HepG2 (cell line): ENCODE results near the gene TFAP2E. TPM values are rescaled to one million over a fixed set of nuclear protein-coding genes. Genes with fewer than 3 reads are reported as not detected.

ENCODE experiments used
- CREB1 ChIP-seq, 2 experiments: fragments of 450-650 bp in 1 of 2; IDR thresholded peaks; 2 replicates each; pipeline ENCODE4 v1.6.1; 2016 to 2017; ENCODE audit warnings: control low read depth in 1 of 2, mild to moderate bottlenecking in 1 of 2, missing compliant biosample characterization in 1 of 2, missing genetic modification characterization in 1 of 2
- ETV5 ChIP-seq: IDR thresholded peaks from 2 replicates; pipeline ENCODE4 v1.6.1; 2018; ENCODE audit warnings: missing biosample characterization, missing genetic modification reagents, inconsistent platforms, borderline replicate concordance
- GTF2F1 ChIP-seq: fragments of 150-350 bp; IDR thresholded peaks from 2 replicates; pipeline ENCODE4 v1.6.1; 2014; ENCODE audit warnings: low read length
- KDM2A ChIP-seq: sonication (generic); formaldehyde crosslinking; IDR thresholded peaks from 2 replicates; pipeline ENCODE4 v1.4.0; 2020; ENCODE audit warnings: low read depth, missing genetic modification reagents, borderline replicate concordance
- KMT2B ChIP-seq: IDR thresholded peaks from 2 replicates; pipeline ENCODE4 v1.6.1; 2016; ENCODE audit warnings: missing genetic modification reagents, missing compliant biosample characterization
- LCORL ChIP-seq, 2 experiments: fragments of 450-650 bp in 1 of 2; sonication (generic) in 1 of 2; formaldehyde crosslinking in 1 of 2; IDR thresholded peaks; 2 replicates each; pipeline versions ENCODE4 v1.5.0 to v1.6.1; 2017 to 2020; ENCODE audit warnings: antibody characterized with exemption in 1 of 2, missing genetic modification reagents in 1 of 2
- PITX1 ChIP-seq: sonication (generic); formaldehyde crosslinking; IDR thresholded peaks from 2 replicates; pipeline ENCODE4 v1.5.1; 2020; ENCODE audit warnings: mild to moderate bottlenecking, missing genetic modification reagents
- POGZ ChIP-seq: sonication (generic); formaldehyde crosslinking; IDR thresholded peaks from 2 replicates; pipeline ENCODE4 v1.4.0; 2020; ENCODE audit warnings: mild to moderate bottlenecking, missing genetic modification reagents
- PTBP1 ChIP-seq: fragments of 200-400 bp; formaldehyde crosslinking; IDR thresholded peaks from 2 replicates; pipeline ENCODE4 v1.6.1; 2018; ENCODE audit warnings: low read length, low read depth; ENCODE audit not compliant: poor library complexity, severe bottlenecking
- REL ChIP-seq: sonication (generic); formaldehyde crosslinking; conservative IDR thresholded peaks from 2 replicates; pipeline ENCODE4 v1.8.0; 2022; ENCODE audit warnings: mild to moderate bottlenecking, missing genetic modification reagents, moderate library complexity
- SSRP1 ChIP-seq: IDR thresholded peaks from 2 replicates; pipeline ENCODE4 v1.6.1; 2016; ENCODE audit warnings: control low read depth
- THAP11 ChIP-seq: IDR thresholded peaks from 2 replicates; pipeline ENCODE4 v1.6.1; 2016; ENCODE audit warnings: missing biosample characterization, missing genetic modification reagents
- XRCC5 ChIP-seq: fragments of 200-400 bp; formaldehyde crosslinking; optimal IDR thresholded peaks from 2 replicates; pipeline ENCODE3; 2017; ENCODE audit warnings: mild to moderate bottlenecking, low read length
- YEATS2 ChIP-seq: sonication (generic); formaldehyde crosslinking; IDR thresholded peaks from 2 replicates; pipeline ENCODE4 v1.4.0; 2020; ENCODE audit warnings: missing genetic modification reagents, borderline replicate concordance
- ZBTB25 ChIP-seq: IDR thresholded peaks from 2 replicates; pipeline ENCODE4 v1.6.1; 2018; ENCODE audit warnings: missing genetic modification reagents
- ZFP37 ChIP-seq: sonication (generic); formaldehyde crosslinking; IDR thresholded peaks from 2 replicates; pipeline ENCODE4 v1.4.0; 2020; ENCODE audit warnings: missing genetic modification reagents, borderline replicate concordance
- ZNF10 ChIP-seq: sonication (generic); formaldehyde crosslinking; IDR thresholded peaks from 2 replicates; pipeline ENCODE4 v1.4.0; 2020; ENCODE audit warnings: mild to moderate bottlenecking, low read depth, missing genetic modification reagents, borderline replicate concordance
- ZNF18 ChIP-seq: sonication (generic); formaldehyde crosslinking; IDR thresholded peaks from 2 replicates; pipeline ENCODE4 v1.8.0; 2022; ENCODE audit warnings: mild to moderate bottlenecking, missing genetic modification reagents; ENCODE audit not compliant: insufficient replicate concordance
- ZNF616 ChIP-seq: sonication (generic); formaldehyde crosslinking; IDR thresholded peaks from 2 replicates; pipeline ENCODE4 v1.5.0; 2020; ENCODE audit warnings: low read depth, mild to moderate bottlenecking, missing genetic modification reagents
- ZNF639 ChIP-seq: conservative IDR thresholded peaks from 2 replicates; pipeline ENCODE4 v1.6.1; 2018; ENCODE audit warnings: missing genetic modification reagents
- ZNF704 ChIP-seq: sonication (generic); formaldehyde crosslinking; IDR thresholded peaks from 2 replicates; pipeline ENCODE4 v1.8.1; 2023; ENCODE audit warnings: mild to moderate bottlenecking, inconsistent platforms, moderate library complexity, missing genetic modification reagents, borderline replicate concordance
- ZNF782 ChIP-seq: sonication (generic); formaldehyde crosslinking; IDR thresholded peaks from 2 replicates; pipeline ENCODE4 v1.4.0; 2020; ENCODE audit warnings: missing genetic modification reagents, mild to moderate bottlenecking, borderline replicate concordance
- ZNF788 ChIP-seq: sonication (generic); formaldehyde crosslinking; IDR thresholded peaks from 2 replicates; pipeline ENCODE4 v1.5.0; 2020; ENCODE audit warnings: mild to moderate bottlenecking, missing genetic modification reagents, borderline replicate concordance
- ZNF792 ChIP-seq: IDR thresholded peaks from 2 replicates; pipeline ENCODE4 v1.6.1; 2016
- ZNF891 ChIP-seq: sonication (generic); formaldehyde crosslinking; IDR thresholded peaks from 2 replicates; pipeline ENCODE4 v1.5.0; 2020; ENCODE audit warnings: mild to moderate bottlenecking, missing genetic modification reagents
- polyA plus RNA-seq, 8 experiments: library from polyadenylated mRNA; depleted of rRNA in 3 of 8; stranded (reverse) in 7 of 8; unstranded in 1 of 8; fragments of >200 nt; fragmentation: Illumina TruSeq in 4 of 8; extraction: Trizol in 4 of 8; gene quantifications; 2 replicates each; pipeline versions ENCODE4 v1.2.1 to v1.2.3, GENCODE V29; 2011 to 2016; ENCODE audit warnings: low read depth in 4 of 8, missing spikeins in 1 of 8, mixed read lengths in 1 of 8; ENCODE audit not compliant: insufficient read depth in 1 of 8
- total RNA-seq, 5 experiments: library from RNA; depleted of rRNA; stranded (reverse); fragments of >200 nt; fragmentation: Illumina TruSeq; extraction: Trizol; gene quantifications; 2 replicates each; pipeline ENCODE4 v1.2.3, GENCODE V29; 2016; ENCODE audit warnings: low read depth in 1 of 5

The TFAP2E gene
- total and polyA plus RNA-seq, 2 of the 13 experiments (the other 11 are each of a cell fraction or from before 2014, with no cell fraction given) = 0.31 to 0.41 TPM

- TF ChIP-seq LCORL (IDR thresholded peaks at IDR 0.05) = no peak
- peak; percentile 81 for TF ChIP-seq LCORL (CRISPR knock-in tag; IDR thresholded peaks at IDR 0.05)
- TF ChIP-seq ZNF704 (CRISPR knock-in tag) = peak; percentile 37; the same call in 1 of the 2 replicates
- TF ChIP-seq THAP11 = peak; percentile 94
- TF ChIP-seq GTF2F1 = no peak
- peak; percentile 93 for TF ChIP-seq KDM2A
- no peak for TF ChIP-seq ZNF18 (CRISPR knock-in tag)
- TF ChIP-seq XRCC5 = no peak
- TF ChIP-seq ZNF788 (CRISPR knock-in tag) = peak; percentile 89; the same call in 1 of the 2 replicates
- no peak for TF ChIP-seq REL
- no peak for TF ChIP-seq SSRP1 (CRISPR knock-in tag)
- TF ChIP-seq PTBP1 = peak; percentile 54
- TF ChIP-seq CREB1 (IDR thresholded peaks at IDR 0.05) = peak; percentile 97
- TF ChIP-seq CREB1 (CRISPR knock-in tag; IDR thresholded peaks at IDR 0.05) = peak; percentile 100
- peak; percentile 95 for TF ChIP-seq POGZ (CRISPR knock-in tag)
- TF ChIP-seq ETV5 = no peak; the same call in 1 of the 2 replicates
- peak; percentile 99 for TF ChIP-seq KMT2B (CRISPR knock-in tag)
- peak; percentile 97 for TF ChIP-seq YEATS2 (CRISPR knock-in tag)
- peak; percentile 82 for TF ChIP-seq ZBTB25
- no peak for TF ChIP-seq ZNF10 (CRISPR knock-in tag)
- TF ChIP-seq ZNF782 (CRISPR knock-in tag) = peak; percentile 65; the same call in 1 of the 2 replicates
- TF ChIP-seq ZFP37 (CRISPR knock-in tag) = peak; percentile 55; the same call in 1 of the 2 replicates
- TF ChIP-seq ZNF616 (CRISPR knock-in tag) = no peak; the same call in 1 of the 2 replicates
- TF ChIP-seq PITX1 (CRISPR knock-in tag) = peak; percentile 57; the same call in 1 of the 2 replicates
- 0 out of 2 replicates have a peak, but pooled peaks have one; percentile 49 for TF ChIP-seq ZNF792
- TF ChIP-seq ZNF891 (CRISPR knock-in tag) = peak; percentile 21; the same call in 1 of the 2 replicates
- TF ChIP-seq ZNF639 (CRISPR knock-in tag) = peak; percentile 45; the same call in 1 of the 2 replicates
These were observed 68.2 kb downstream of the TFAP2E start, which contains the start of gene PSMB2 (continued) for GRCh38 chr1:35641233-35641866.
